Chondrocyte (in vitro differentiated cells): ENCODE results near the gene NIPA2. TPM values are rescaled to one million over a fixed set of nuclear protein-coding genes. Genes with fewer than 3 reads are reported as not detected.

Experiments
- DNase-seq: peaks from one replicate; pipeline ENCODE4 v3.0.0; 2021; ENCODE audit warnings: mixed read lengths, low spot score
- H3K27ac Mint-ChIP-seq: one replicate; pipeline ENCODE4 v1.8.0; 2021; ENCODE audit warnings: mild to moderate bottlenecking, moderate library complexity, mixed read lengths; ENCODE audit not compliant: unreplicated experiment
- H3K27me3 Mint-ChIP-seq: 2 replicates; pipeline ENCODE4 v1.8.0; 2021; ENCODE audit warnings: low read depth, mixed read lengths
- H3K36me3 Mint-ChIP-seq: 2 replicates; pipeline ENCODE4 v1.8.0; 2021; ENCODE audit warnings: low read depth, mixed read lengths
- H3K4me1 Mint-ChIP-seq: 2 replicates; pipeline ENCODE4 v1.8.0; 2021; ENCODE audit warnings: low read depth, mild to moderate bottlenecking, mixed read lengths
- H3K4me3 Mint-ChIP-seq: one replicate; pipeline ENCODE4 v1.8.0; 2021; ENCODE audit warnings: mild to moderate bottlenecking, moderate library complexity, mixed read lengths; ENCODE audit not compliant: unreplicated experiment
- H3K9me3 Mint-ChIP-seq: 2 replicates; pipeline ENCODE4 v1.8.0; 2021; ENCODE audit warnings: low read depth, mixed read lengths
- total RNA-seq: library from RNA; stranded (reverse); gene quantifications from 3 replicates; pipeline ENCODE4 v1.2.1, GENCODE V29; 2021
- TF ChIP-seq, protein P1 (sequence below): fragments of 200-600 bp; sonication (generic); IDR thresholded peaks from 2 replicates; pipeline ENCODE4 v1.5.0; 2021; ENCODE audit warnings: antibody characterized with exemption, mild to moderate bottlenecking, moderate library complexity

Gene NIPA2
- total RNA-seq, 1 donor from 2014 or later = 59.3 TPM

DNA sequence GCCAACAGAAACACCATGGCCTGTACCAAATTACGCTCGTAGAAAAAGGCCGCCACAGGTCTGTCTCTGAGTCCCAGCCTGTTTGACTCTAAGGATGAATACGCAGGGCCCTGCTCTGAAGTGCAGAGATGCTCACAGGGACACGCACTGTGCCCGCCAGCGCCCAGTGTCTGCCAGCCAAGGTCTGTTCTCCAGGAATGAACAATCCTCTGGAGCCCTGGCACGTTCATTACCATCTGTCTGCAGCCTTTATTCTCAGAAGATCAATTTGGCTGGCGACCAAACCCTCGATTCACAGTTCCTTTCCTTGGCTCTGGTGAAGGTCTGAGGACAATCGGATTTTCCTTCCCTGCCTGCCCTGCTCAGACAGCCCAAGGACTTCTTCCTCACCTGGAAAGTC is 66.3 kb downstream of the NIPA2 start:
- Mint-ChIP-seq H3K27me3 (no peaks in the 10 kb centered on the region), H3K4me1 (no peaks in the 10 kb centered on the region), H3K27ac (no peak overlapping the region), H3K36me3 (peaks cover 31% of the 10 kb centered on the region), H3K4me3 (no peak overlapping the region), H3K9me3 (no peaks in the 10 kb centered on the region)
- DNase-seq = peak; percentile 46
- TF ChIP-seq, protein P1, sequence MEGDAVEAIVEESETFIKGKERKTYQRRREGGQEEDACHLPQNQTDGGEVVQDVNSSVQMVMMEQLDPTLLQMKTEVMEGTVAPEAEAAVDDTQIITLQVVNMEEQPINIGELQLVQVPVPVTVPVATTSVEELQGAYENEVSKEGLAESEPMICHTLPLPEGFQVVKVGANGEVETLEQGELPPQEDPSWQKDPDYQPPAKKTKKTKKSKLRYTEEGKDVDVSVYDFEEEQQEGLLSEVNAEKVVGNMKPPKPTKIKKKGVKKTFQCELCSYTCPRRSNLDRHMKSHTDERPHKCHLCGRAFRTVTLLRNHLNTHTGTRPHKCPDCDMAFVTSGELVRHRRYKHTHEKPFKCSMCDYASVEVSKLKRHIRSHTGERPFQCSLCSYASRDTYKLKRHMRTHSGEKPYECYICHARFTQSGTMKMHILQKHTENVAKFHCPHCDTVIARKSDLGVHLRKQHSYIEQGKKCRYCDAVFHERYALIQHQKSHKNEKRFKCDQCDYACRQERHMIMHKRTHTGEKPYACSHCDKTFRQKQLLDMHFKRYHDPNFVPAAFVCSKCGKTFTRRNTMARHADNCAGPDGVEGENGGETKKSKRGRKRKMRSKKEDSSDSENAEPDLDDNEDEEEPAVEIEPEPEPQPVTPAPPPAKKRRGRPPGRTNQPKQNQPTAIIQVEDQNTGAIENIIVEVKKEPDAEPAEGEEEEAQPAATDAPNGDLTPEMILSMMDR = no peak

DNA sequence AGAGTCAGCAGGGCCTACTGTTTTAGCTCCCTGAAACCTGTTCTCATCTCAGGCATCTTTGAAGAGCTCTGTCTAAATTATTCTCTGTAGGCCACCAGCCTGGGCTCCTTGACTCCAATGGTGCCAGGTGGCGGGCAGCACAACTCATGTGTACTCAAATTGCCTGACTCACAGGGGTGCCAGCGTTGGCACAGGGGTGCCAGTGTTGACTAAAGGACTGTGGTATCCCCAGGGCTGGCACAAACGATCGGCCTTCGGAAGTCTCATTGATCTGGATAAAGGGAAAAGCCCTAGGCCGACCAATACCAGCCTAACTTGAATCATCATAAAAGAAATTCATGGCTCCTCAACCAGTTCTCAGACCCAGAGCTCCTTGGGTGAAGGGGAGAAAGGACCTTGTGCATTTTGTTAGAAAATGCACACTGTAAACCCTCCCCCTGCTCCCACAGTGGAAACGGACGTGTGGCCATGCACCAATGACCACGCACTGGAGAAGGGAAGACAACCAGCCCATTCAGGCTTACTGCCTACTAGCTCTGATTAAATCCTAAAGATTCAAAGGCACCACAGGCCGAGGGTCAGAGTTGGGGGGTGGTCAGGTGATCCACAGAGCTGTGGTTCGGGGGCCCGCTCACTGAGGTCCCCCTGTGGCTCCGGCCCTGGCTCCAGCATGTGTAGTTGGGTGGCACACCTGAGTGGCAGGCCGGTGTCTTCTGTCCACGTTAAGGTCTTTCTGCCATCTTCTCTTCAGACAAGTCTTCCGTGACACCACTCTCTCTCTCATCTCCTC is 68.9 kb downstream of the NIPA2 start:
- H3K4me1 Mint-ChIP-seq = no peaks in the 10 kb centered on the region
- peak; percentile 68 for DNase-seq
- H3K27ac Mint-ChIP-seq = no peak overlapping the region
- H3K27me3 Mint-ChIP-seq = no peaks in the 10 kb centered on the region
- TF ChIP-seq, protein P1 = no peak
- H3K9me3 Mint-ChIP-seq = no peaks in the 10 kb centered on the region
- peaks cover 42% of the 10 kb centered on the region for H3K36me3 Mint-ChIP-seq
- H3K4me3 Mint-ChIP-seq = no peak overlapping the region

DNA sequence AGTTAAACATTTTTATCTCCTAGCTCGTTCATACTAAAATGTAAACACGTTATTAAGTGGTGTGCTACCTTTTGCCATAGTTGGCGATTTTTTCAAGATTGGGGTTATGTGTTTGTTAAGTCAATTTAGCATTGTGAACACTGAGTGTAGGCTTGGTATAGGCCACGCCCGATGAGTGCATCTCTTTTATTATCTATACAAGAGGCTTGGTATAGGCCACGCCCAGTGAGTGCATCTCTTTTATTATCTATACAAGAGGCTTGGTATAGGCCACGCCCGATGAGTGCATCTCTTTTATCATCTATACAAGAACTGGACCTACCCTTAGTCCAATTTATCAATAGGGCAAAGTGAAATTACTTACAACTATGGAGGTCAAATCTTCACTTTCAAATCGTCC is 70.4 kb downstream of the NIPA2 start:
- TF ChIP-seq, protein P1 = no peak
- no peak overlapping the region for H3K27ac Mint-ChIP-seq
- H3K9me3 Mint-ChIP-seq = no peaks in the 10 kb centered on the region
- H3K27me3 Mint-ChIP-seq = no peaks in the 10 kb centered on the region
- peak; percentile 7 for DNase-seq
- H3K4me1 Mint-ChIP-seq = no peaks in the 10 kb centered on the region
- H3K36me3 Mint-ChIP-seq = peaks cover 40% of the 10 kb centered on the region
- no peak overlapping the region for H3K4me3 Mint-ChIP-seq

DNA sequence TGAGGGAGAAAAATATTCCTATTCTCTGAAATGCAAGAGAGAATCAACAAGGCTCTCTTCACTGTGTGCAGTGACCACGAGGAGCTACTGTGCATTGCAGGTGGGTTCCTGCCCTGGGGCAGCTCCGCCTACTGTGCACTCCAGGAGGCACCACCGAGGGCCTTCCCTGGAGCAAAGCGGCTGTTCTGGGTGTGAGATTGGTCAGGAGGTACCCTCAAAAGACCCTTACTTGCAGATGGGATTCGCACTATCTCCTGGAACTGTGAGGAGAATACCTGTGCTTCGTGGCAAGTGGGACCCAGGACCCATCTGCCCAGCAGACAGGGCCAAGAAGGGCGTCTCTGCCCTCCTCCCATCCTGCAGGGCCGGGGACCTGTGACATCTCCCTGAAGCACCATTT is 72.8 kb downstream of the NIPA2 start:
- peaks cover 50% of the 10 kb centered on the region for H3K36me3 Mint-ChIP-seq
- DNase-seq = peak; percentile 56
- no peak overlapping the region for H3K27ac Mint-ChIP-seq
- TF ChIP-seq, protein P1 = no peak
- no peaks in the 10 kb centered on the region for H3K9me3 Mint-ChIP-seq
- no peak overlapping the region for H3K4me3 Mint-ChIP-seq
- no peaks in the 10 kb centered on the region for H3K4me1 Mint-ChIP-seq
- no peaks in the 10 kb centered on the region for H3K27me3 Mint-ChIP-seq

DNA sequence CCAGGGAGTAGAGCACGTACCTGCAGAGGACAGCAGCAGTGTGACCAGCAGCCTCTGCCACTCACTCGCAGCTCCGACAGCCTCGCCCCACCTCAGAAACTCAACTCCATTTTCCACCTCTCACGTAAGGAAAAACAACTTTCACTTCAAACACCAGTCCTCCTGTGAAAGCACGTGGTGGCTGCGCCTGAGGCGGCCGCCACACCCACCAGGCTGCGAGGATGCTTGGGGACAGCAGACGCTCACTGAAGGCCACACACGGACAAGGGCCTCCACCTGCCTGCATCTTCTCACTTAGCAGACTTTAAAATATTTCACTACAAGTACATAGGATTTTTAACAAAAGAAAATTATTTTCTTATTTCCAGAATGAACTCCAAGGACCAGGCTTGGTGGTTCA is 73.8 kb downstream of the NIPA2 start:
- peaks cover 57% of the 10 kb centered on the region for H3K36me3 Mint-ChIP-seq
- H3K27ac Mint-ChIP-seq = no peak overlapping the region
- no peaks in the 10 kb centered on the region for H3K4me1 Mint-ChIP-seq
- H3K9me3 Mint-ChIP-seq = no peaks in the 10 kb centered on the region
- TF ChIP-seq, protein P1 = no peak
- no peak overlapping the region for H3K4me3 Mint-ChIP-seq
- DNase-seq = peak; percentile 66
- no peaks in the 10 kb centered on the region for H3K27me3 Mint-ChIP-seq
